NCI-H2196 (cell line): Measurements from ENCODE around the gene DUS2.
"Not testable (repeated sequence)": the region's sequence is repeated elsewhere in the genome, so short reads cannot be mapped to it uniquely, and the experiment has no call there.

Experiments
- DNase-seq: peaks from one replicate; lab custom pipeline; 2025; ENCODE audit not compliant: unreplicated experiment; lab: John Stamatoyannopoulos, UW

DUS2 gene

DNA sequence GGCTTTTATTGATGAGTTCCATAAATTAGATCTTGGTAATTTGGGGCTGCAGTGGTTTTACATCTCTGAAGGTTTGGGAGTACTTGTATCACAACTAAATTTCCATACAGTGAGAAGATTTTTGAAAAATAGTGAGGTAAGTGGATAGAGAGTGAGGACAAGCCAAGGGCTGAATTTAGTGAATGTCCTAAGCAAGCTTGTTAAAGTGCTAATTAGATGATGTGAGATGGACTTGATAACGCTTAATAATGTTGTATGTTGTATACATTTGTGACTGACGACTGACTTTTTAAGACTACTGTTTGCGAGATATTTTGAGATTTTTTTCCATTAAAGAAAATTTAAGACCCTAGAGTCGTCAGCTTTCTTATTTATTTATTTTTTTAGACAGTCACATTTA is 66.0 kb downstream of the DUS2 start:
- no peak for DNase-seq

DNA sequence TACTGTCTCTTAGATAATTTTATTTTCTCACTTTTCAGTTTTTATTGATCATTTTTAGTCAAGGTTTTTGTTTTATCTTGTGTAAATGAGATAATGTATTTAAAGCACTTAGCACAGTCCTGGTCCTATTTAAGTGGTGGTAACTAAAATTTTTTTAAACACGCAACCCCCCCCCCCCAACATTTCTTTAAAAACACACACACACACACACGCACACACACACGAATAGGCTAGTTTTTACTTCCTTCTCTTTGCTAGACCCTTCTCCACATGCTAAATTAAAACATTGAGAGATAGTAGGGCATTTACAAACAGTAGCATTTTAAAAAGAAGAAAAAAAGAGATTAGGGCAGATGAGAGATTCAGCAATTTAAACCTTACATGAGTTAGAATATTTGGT is 67.0 kb downstream of the DUS2 start:
- no peak for DNase-seq

GRCh38 chr16:68090533-68090932 is 67.4 kb downstream of the DUS2 start:
- DNase-seq: no peak

GRCh38 chr16:68091380-68092261 is 68.5 kb downstream of the DUS2 start:
- DNase-seq: peak; percentile 44

DNA sequence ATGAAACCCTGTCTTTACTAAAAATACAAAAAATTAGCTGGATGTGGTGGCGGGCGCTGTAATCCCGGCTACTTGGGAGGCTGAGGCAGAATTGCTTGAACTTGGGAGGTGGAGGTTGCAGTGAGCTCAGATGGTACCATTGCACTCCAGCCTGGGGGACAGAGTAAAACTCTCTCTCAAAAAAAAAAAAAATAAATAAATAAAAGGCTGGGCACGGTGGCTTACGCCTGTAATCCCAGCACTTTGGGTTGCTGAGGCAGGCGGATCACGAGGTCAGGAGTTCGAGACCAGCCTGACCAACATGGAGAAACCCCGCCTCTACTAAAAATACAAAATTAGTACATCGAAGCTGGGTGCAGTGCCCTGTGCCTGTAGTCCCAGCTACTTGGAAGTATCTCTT is 69.2 kb downstream of the DUS2 start:
- not testable (repeated sequence) for DNase-seq

- no peak for DNase-seq
These were observed 70.9 kb downstream of the DUS2 start for GRCh38 chr16:68093816-68094613.

DNA sequence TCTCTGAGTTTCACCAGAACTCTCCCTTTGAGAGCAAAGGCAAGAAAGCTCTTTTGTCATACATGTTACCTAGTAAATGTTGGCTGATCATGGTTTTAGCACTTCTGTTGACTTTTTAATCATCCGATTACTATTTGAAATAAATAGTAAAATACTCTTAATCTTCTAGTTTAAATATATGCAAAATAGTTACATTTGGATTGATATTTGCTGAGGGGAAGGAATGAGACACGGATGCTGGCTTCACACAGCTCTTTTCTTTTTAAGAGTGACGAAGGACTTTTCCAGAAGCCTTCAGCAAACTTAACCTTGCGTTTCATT is 71.5 kb downstream of the DUS2 start:
- DNase-seq: no peak

DNA sequence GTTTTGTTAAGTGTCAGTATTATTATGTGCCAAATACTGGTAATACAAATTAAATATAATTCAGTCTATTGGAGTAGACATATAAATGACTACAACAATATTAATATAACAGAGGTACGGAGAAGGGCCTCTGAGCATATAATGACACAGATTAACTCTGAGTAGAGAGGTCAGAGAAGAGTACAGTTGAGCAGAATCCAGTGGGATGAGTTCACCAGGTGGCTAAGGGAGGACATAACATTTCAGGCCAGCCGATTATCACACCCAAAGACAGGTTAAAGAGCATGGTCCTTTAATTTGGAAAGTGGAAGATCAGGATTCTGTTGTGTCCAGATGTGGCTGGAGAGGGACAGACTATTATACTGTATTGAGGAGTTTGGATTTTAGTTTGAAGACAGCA is 73.4 kb downstream of the DUS2 start:
- DNase-seq: no peak

- DNase-seq: no peak
These were observed 74.0 kb downstream of the DUS2 start for GRCh38 chr16:68097088-68097487.

DNA sequence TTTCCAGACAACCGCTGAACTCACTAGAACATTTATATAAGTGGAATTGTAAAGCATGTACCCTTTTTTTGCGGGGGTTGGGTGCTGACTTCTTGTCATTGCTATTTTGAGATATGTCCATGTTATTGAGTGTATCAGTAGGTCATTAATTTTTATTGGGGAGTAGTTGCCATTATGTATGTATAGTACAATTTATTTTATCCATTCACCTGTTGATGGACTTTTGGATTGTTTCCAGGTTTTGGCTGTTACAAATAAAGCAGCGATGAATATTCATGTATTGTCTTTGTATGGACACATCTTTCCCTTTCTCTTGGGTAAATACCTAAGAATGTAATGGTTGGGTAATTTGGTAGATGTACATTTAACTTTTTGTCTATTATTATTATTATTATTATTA is 74.8 kb downstream of the DUS2 start:
- no peak for DNase-seq

DNA sequence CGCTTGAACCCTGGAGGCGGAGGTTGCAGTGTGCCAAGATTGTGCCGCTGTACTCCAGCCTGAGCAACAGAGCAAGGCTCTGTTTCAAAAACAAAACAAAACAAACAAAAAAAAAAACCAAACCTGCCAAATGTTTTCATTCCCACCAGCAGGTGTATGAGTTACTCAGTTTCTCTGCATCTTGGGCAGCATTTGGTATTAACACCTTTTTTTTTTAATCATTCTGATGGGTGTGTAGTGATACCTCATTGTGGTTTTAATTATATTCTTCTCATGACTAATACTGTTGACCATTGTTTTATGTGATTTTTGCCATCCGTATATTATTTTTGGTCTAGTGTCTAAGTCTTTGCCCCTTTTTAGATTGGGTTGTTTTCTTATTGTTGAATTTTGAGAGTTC is 77.4 kb downstream of the DUS2 start:
- DNase-seq: no peak

GRCh38 chr16:68105611-68106010 is 82.5 kb downstream of the DUS2 start:
- no peak for DNase-seq

- DNase-seq: not testable (repeated sequence)
These were observed 84.3 kb downstream of the DUS2 start for GRCh38 chr16:68107230-68107928.

- not testable (repeated sequence) for DNase-seq
These were observed 86.1 kb downstream of the DUS2 start for GRCh38 chr16:68109156-68109555.

- not testable (repeated sequence) for DNase-seq
These were observed 87.5 kb downstream of the DUS2 start for GRCh38 chr16:68110611-68111010.

GRCh38 chr16:68111379-68111778 is 88.3 kb downstream of the DUS2 start:
- DNase-seq: no peak

GRCh38 chr16:68113059-68113761 is 90.1 kb downstream of the DUS2 start:
- no peak for DNase-seq

GRCh38 chr16:68113765-68114240 is 90.7 kb downstream of the DUS2 start:
- no peak for DNase-seq

- DNase-seq: not testable (repeated sequence)
These were observed 91.9 kb downstream of the DUS2 start for GRCh38 chr16:68114939-68115338.

DNA sequence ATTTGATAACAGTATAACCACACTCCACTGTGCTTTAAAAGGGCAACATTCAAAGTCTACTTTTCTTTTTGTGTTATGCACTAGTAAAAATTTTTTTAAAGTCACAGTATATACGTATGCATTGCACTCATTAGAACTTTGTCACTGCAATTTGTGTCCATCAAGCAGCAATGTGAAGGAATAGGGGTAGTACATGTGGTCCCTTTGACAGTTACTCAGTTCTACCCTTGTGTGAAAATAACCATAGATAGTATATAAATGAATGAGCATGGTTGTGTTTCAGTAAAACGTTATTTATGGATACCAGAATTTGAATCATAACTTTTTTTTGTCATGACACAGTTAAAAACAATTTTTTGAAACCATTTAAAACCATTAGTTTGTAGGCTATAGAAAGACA is 92.8 kb downstream of the DUS2 start:
- no peak for DNase-seq
